ENCODE measurements around the gene CD3G. TPM values are rescaled to one million over a fixed set of nuclear protein-coding genes. Genes with fewer than 3 reads are reported as not detected.

The CD3G gene
- total and polyA plus RNA-seq, 9 of the 15 experiments (the other 6 are each of a cell fraction or from before 2014, with no cell fraction given): 0.30 to 1.7 (median 0.47) TPM

GRCh38 chr11:118320515-118320914 lies 23.6 kb upstream of the CD3G start:
- WGBS (ENCODE audit: insufficient coverage, low coverage, missing lambda C conversion rate): 31% methylated on average over 3 of the region's 3 CpGs
- DNase-seq (ENCODE audit: extremely low read depth in 1 of 4, low spot score in 3 of 4) (no peak), ATAC-seq (no peak), FAIRE-seq (no peak)
- Histone ChIP-seq H3K4me1 (replicated peaks in 1 of 2; ENCODE audit: control insufficient read depth in 2 of 2, insufficient read depth in 2 of 2, low read length in 2 of 2) (peaks cover 27 to 36% of the 10 kb centered on the region in 2 experiments), H3K27me3 (ENCODE audit: control insufficient read depth in 2 of 2, insufficient read depth in 2 of 2, low read length in 2 of 2) (no peaks in the 10 kb centered on the region), H3K9me3 (replicated peaks; ENCODE audit: control insufficient read depth, insufficient read depth, low read depth, low read length) (no peaks in the 10 kb centered on the region), H3K79me2 (ENCODE audit: control insufficient read depth, insufficient read depth, low read length) (no peaks in the 10 kb centered on the region), H3K4me2 (ENCODE audit: insufficient read depth, low read length) (no peak overlapping the region), H2AFZ (ENCODE audit: low read depth, low read length) (no peak overlapping the region), H3K9ac (ENCODE audit: insufficient read depth in 1 of 2, low read depth in 2 of 2, low read length in 2 of 2) (no peak overlapping the region), H4K20me1 (replicated peaks; ENCODE audit: control insufficient read depth, insufficient read depth, low read length) (no peaks in the 10 kb centered on the region), H3K4me3 (no peak overlapping the region), H3K36me3 (ENCODE audit: control insufficient read depth, insufficient read depth, low read length) (no peaks in the 10 kb centered on the region), H3K9me1 (ENCODE audit: control insufficient read depth, insufficient read depth, low read length) (peaks cover 2% of the 10 kb centered on the region), H3K27ac (ENCODE audit: extremely low read depth, low read depth, low read length) (no peak overlapping the region)
- TF ChIP-seq HMBOX1 (IDR thresholded peaks at IDR 0.05): 0 out of 2 replicates have a peak, but pooled peaks have one; percentile 48
- TF ChIP-seq FOXJ2 (tag; IDR thresholded peaks at IDR 0.05): no peak
- TF ChIP-seq SRF (CRISPR knock-in tag; IDR thresholded peaks at IDR 0.05): peak; percentile 51 to 90; a peak in 2 of 4 replicates
- ChIA-PET POLR2A (no interaction called here), CTCF (ENCODE audit: low intra/inter-chr PET ratio) (no interaction called here)
- intact Hi-C loops (cut with micrococcal nuclease): no loop called here
- no TSS peak for BruUV-seq (replicated peaks)
- in situ Hi-C loops (cut with MboI): no loop called here

- peaks cover 17 to 33% of the 10 kb centered on the region in 2 experiments for H3K4me1 ChIP-seq (replicated peaks in 1 of 2; ENCODE audit: control insufficient read depth in 2 of 2, insufficient read depth in 2 of 2, low read length in 2 of 2)
- no TSS peak for BruUV-seq (replicated peaks)
- no peaks in the 10 kb centered on the region for H3K9me1 ChIP-seq (ENCODE audit: control insufficient read depth, insufficient read depth, low read length)
- no peak overlapping the region for H3K27ac ChIP-seq (ENCODE audit: extremely low read depth, low read depth, low read length)
- H3K79me2 ChIP-seq (ENCODE audit: control insufficient read depth, insufficient read depth, low read length): no peaks in the 10 kb centered on the region
- FAIRE-seq (no peak), DNase-seq (ENCODE audit: extremely low read depth in 1 of 4, low spot score in 3 of 4) (no peak), ATAC-seq (no peak)
- H4K20me1 ChIP-seq (replicated peaks; ENCODE audit: control insufficient read depth, insufficient read depth, low read length): no peaks in the 10 kb centered on the region
- H3K4me3 ChIP-seq: no peak overlapping the region
- no peak overlapping the region for H3K4me2 ChIP-seq (ENCODE audit: insufficient read depth, low read length)
- intact Hi-C loops (cut with micrococcal nuclease): no loop called here
- POLR2A ChIA-PET: interaction anchor here (0.6 kb wide), 1 partner anchor 238 kb away, joined by 3 read pairs; no protein-coding TSS in a partner anchor
- no peak overlapping the region for H2AFZ ChIP-seq (ENCODE audit: low read depth, low read length)
- H3K36me3 ChIP-seq (ENCODE audit: control insufficient read depth, insufficient read depth, low read length): no peaks in the 10 kb centered on the region
- CTCF ChIA-PET (ENCODE audit: low intra/inter-chr PET ratio): no interaction called here
- H3K9ac ChIP-seq (ENCODE audit: insufficient read depth in 1 of 2, low read depth in 2 of 2, low read length in 2 of 2): no peak overlapping the region
- WGBS (ENCODE audit: insufficient coverage, low coverage, missing lambda C conversion rate): 16% methylated on average over 5 of the region's 5 CpGs
- in situ Hi-C loops (cut with MboI): no loop called here
- H3K27me3 ChIP-seq (ENCODE audit: control insufficient read depth in 2 of 2, insufficient read depth in 2 of 2, low read length in 2 of 2): no peaks in the 10 kb centered on the region
- no peaks in the 10 kb centered on the region for H3K9me3 ChIP-seq (replicated peaks; ENCODE audit: control insufficient read depth, insufficient read depth, low read depth, low read length)
- no peak for TF ChIP-seq NCOA1 (IDR thresholded peaks at IDR 0.05; ENCODE audit: low read depth)
- TF ChIP-seq PBX2 (CRISPR knock-in tag; IDR thresholded peaks at IDR 0.05; ENCODE audit: low read depth): no peak
- TF ChIP-seq PBX2 (tag; conservative IDR thresholded peaks at IDR 0.05; ENCODE audit: low read depth): no peak
- no peak for TF ChIP-seq XRCC4 (IDR thresholded peaks at IDR 0.05; ENCODE audit: extremely low read depth, insufficient read depth, insufficient read length)
Measured at GRCh38 chr11:118321386-118322082, 22.6 kb upstream of the CD3G start.
